H1 (cell line): Measurements from ENCODE around the gene FAM8A1. TPM values are rescaled to one million over a fixed set of nuclear protein-coding genes. Genes with fewer than 3 reads are reported as not detected.

Experiments used
- CTCF ChIA-PET: fragments of 300-600 bp; sonication (Branson Sonifier 250); formaldehyde crosslinking; loops from one replicate; lab custom pipeline; 2021; ENCODE audit not compliant: partially characterized antibody; lab: Charles Lee
- POLR2A ChIA-PET: fragments of 300-600 bp; sonication (Branson Sonifier 250); formaldehyde crosslinking; loops from one replicate; lab custom pipeline; 2021; ENCODE audit warnings: inconsistent platforms; ENCODE audit not compliant: partially characterized antibody; lab: Charles Lee
- DNase-seq, 2 experiments: peaks; one replicate each; pipeline versions ENCODE4 v3.0.0 to v3.0.0-alpha.2; 2010 to 2022; ENCODE audit warnings: low spot score in 2 of 2, low read depth in 1 of 2, mixed read lengths in 1 of 2
- FAIRE-seq: peaks from 2 replicates; lab custom pipeline; 2011; peaks lifted over from hg19 to GRCh38; lab: Jason Lieb, UNC
- H2AFZ ChIP-seq: 2 replicates; pipeline ENCODE4 v1.8.1; 2012; ENCODE audit warnings: low read length, inconsistent platforms
- H2AK5ac ChIP-seq: 2 replicates; pipeline ENCODE4 v1.6.1; 2013; ENCODE audit warnings: low read depth, low read length
- H2BK120ac ChIP-seq: replicated peaks from 2 replicates; pipeline ENCODE3; 2013; ENCODE audit warnings: low read depth, low read length, inconsistent platforms
- H2BK12ac ChIP-seq: 2 replicates; pipeline ENCODE4 v1.6.1; 2013; ENCODE audit warnings: low read depth, low read length
- H2BK15ac ChIP-seq: 2 replicates; pipeline ENCODE4 v1.6.1; 2013; ENCODE audit warnings: low read length
- H2BK20ac ChIP-seq: 2 replicates; pipeline ENCODE4 v1.6.1; 2013; ENCODE audit warnings: low read length
- H2BK5ac ChIP-seq: 2 replicates; pipeline ENCODE4 v1.6.1; 2013; ENCODE audit warnings: low read depth, low read length
- H3K14ac ChIP-seq: 2 replicates; pipeline ENCODE4 v1.6.1; 2013; ENCODE audit warnings: inconsistent platforms; ENCODE audit not compliant: insufficient read length
- H3K18ac ChIP-seq: 2 replicates; pipeline ENCODE4 v1.6.1; 2013; ENCODE audit warnings: low read length; ENCODE audit errors: extremely low read depth
- H3K23ac ChIP-seq: 2 replicates; pipeline ENCODE4 v1.6.1; 2013; ENCODE audit warnings: inconsistent platforms; ENCODE audit not compliant: insufficient read length
- H3K23me2 ChIP-seq: 2 replicates; pipeline ENCODE4 v1.6.1; 2013; ENCODE audit warnings: low read depth, low read length
- H3K27ac ChIP-seq: 2 replicates; pipeline ENCODE4 v1.6.1; 2011; ENCODE audit warnings: low read depth, low read length, inconsistent platforms
- H3K27me3 ChIP-seq, 4 experiments: replicated peaks in 1 of 4; 1 replicate in 1 of 4; 2 replicates in 3 of 4; pipeline versions ENCODE4 v1.6.1 to v1.8.1; 2011 to 2013; ENCODE audit warnings: low read length in 3 of 4, mild to moderate bottlenecking in 3 of 4, inconsistent platforms in 2 of 4, mixed read lengths in 2 of 4, moderate library complexity in 1 of 4; ENCODE audit not compliant: control insufficient read depth in 3 of 4, insufficient read depth in 3 of 4; ENCODE audit errors: extremely low read depth in 1 of 4
- H3K36me3 ChIP-seq, 4 experiments: 2 replicates each; pipeline versions ENCODE4 v1.6.1 to v1.8.1; 2011 to 2013; ENCODE audit warnings: mild to moderate bottlenecking in 4 of 4, low read length in 3 of 4, moderate library complexity in 2 of 4, control low read depth in 1 of 4, inconsistent platforms in 1 of 4; ENCODE audit not compliant: insufficient read depth in 4 of 4, control insufficient read depth in 2 of 4
- H3K4ac ChIP-seq: replicated peaks from 2 replicates; pipeline ENCODE3; 2013; ENCODE audit warnings: low read length, low read depth, mixed read lengths, inconsistent platforms; ENCODE audit not compliant: insufficient read length
- H3K4me1 ChIP-seq, 4 experiments: replicated peaks in 1 of 4; 1 replicate in 1 of 4; 2 replicates in 3 of 4; pipeline versions ENCODE4 v1.6.1 to v1.8.1; 2011 to 2013; ENCODE audit warnings: low read length in 3 of 4, inconsistent platforms in 2 of 4, mixed read lengths in 1 of 4; ENCODE audit not compliant: insufficient read depth in 4 of 4, control insufficient read depth in 3 of 4
- H3K4me2 ChIP-seq, 2 experiments: 2 replicates each; pipeline versions ENCODE4 v1.6.1 to v1.8.1; 2011 to 2013; ENCODE audit warnings: low read depth in 2 of 2, low read length in 2 of 2, control low read depth in 1 of 2, inconsistent platforms in 1 of 2, mild to moderate bottlenecking in 1 of 2; ENCODE audit not compliant: insufficient read depth in 1 of 2
- H3K4me3 ChIP-seq, 4 experiments: fragments of 200-600, 300-600 bp in 1 of 4; sonication (generic), shearing (Covaris generic), sonication (Bioruptor Twin) in 1 of 4; 2 replicates each; pipeline versions ENCODE4 v1.5.1 to v1.8.1; 2011 to 2016; ENCODE audit warnings: low read length in 4 of 4, low read depth in 3 of 4, control low read depth in 2 of 4, inconsistent platforms in 2 of 4, mild to moderate bottlenecking in 2 of 4, mixed read lengths in 1 of 4, moderate library complexity in 1 of 4; ENCODE audit not compliant: insufficient read depth in 2 of 4; ENCODE audit errors: extremely low read depth in 1 of 4
- H3K56ac ChIP-seq: replicated peaks from 2 replicates; pipeline ENCODE3; 2013; ENCODE audit warnings: low read depth, mild to moderate bottlenecking, mixed read lengths, low read length, inconsistent platforms; ENCODE audit not compliant: insufficient read length
- H3K79me1 ChIP-seq: 2 replicates; pipeline ENCODE4 v1.6.1; 2013; ENCODE audit warnings: low read depth, low read length, control low read depth
- H3K79me2 ChIP-seq, 2 experiments: 2 replicates each; pipeline versions ENCODE4 v1.6.1 to v1.8.1; 2012 to 2013; ENCODE audit warnings: low read length in 2 of 2, mild to moderate bottlenecking in 2 of 2, inconsistent platforms in 1 of 2; ENCODE audit not compliant: insufficient read depth in 2 of 2, control insufficient read depth in 1 of 2
- H3K9ac ChIP-seq, 4 experiments: replicated peaks in 1 of 4; 1 replicate in 1 of 4; 2 replicates in 3 of 4; pipeline versions ENCODE4 v1.6.1 to v1.8.1; 2011 to 2013; ENCODE audit warnings: low read depth in 3 of 4, low read length in 3 of 4, control low read depth in 2 of 4, mild to moderate bottlenecking in 2 of 4, moderate library complexity in 2 of 4, inconsistent platforms in 1 of 4; ENCODE audit errors: extremely low read depth in 1 of 4
- H3K9me3 ChIP-seq, 2 experiments: 2 replicates each; pipeline versions ENCODE4 v1.6.1 to v1.8.1; 2012 to 2013; ENCODE audit warnings: mild to moderate bottlenecking in 2 of 2, moderate library complexity in 2 of 2, control low read depth in 1 of 2, inconsistent platforms in 1 of 2, low read depth in 1 of 2, low read length in 1 of 2, mixed read lengths in 1 of 2; ENCODE audit not compliant: insufficient read depth in 2 of 2
- H4K20me1 ChIP-seq, 2 experiments: replicated peaks in 1 of 2; 2 replicates each; pipeline versions ENCODE3 to v1.8.1; 2011 to 2013; ENCODE audit warnings: inconsistent platforms in 2 of 2, low read length in 2 of 2, mild to moderate bottlenecking in 1 of 2; ENCODE audit not compliant: insufficient read depth in 2 of 2, control insufficient read depth in 1 of 2
- H4K5ac ChIP-seq: 2 replicates; pipeline ENCODE4 v1.6.1; 2013; ENCODE audit warnings: low read length, low read depth, mixed read lengths, inconsistent platforms; ENCODE audit not compliant: insufficient read length
- H4K8ac ChIP-seq: 2 replicates; pipeline ENCODE4 v1.8.0; 2013; ENCODE audit warnings: mild to moderate bottlenecking, moderate library complexity, low read length, inconsistent platforms; ENCODE audit not compliant: insufficient read depth; ENCODE audit errors: extremely low read depth
- H4K91ac ChIP-seq: replicated peaks from 2 replicates; pipeline ENCODE3; 2013; ENCODE audit warnings: low read length, mixed read lengths, inconsistent platforms; ENCODE audit not compliant: insufficient read length
- BCL11A ChIP-seq, 2 experiments: IDR thresholded peaks; one replicate each; pipeline ENCODE4 v1.6.1; 2011; ENCODE audit warnings: low read depth in 2 of 2, low read length in 2 of 2, mild to moderate bottlenecking in 2 of 2
- PHF8 ChIP-seq: fragments of 200-600 bp; sonication (generic); conservative IDR thresholded peaks from 2 replicates; pipeline ENCODE4 v1.7.1; 2012; ENCODE audit warnings: low read depth, mild to moderate bottlenecking, inconsistent platforms, low read length, moderate library complexity
- TBP ChIP-seq: IDR thresholded peaks from 2 replicates; pipeline ENCODE4 v1.6.1; 2011; ENCODE audit warnings: low read depth, low read length, improper control_type of control experiment
- WGBS, 2 experiments: shearing (Covaris generic) in 1 of 2; methylation state at CpG; one replicate each; pipeline versions ENCODE4 v1.1.6 to v1.1.7; 2013 to 2015; ENCODE audit warnings: low lambda C conversion rate in 2 of 2, mixed read lengths in 2 of 2, inconsistent platforms in 1 of 2, low coverage in 1 of 2, missing lambda C conversion rate in 1 of 2; ENCODE audit not compliant: insufficient replicate concordance in 2 of 2, insufficient coverage in 1 of 2, insufficient read length in 1 of 2; ENCODE audit errors: extremely low coverage in 1 of 2, missing lambda C conversion rate in 1 of 2; 5-methylcytosine and 5-hydroxymethylcytosine counted together
- long read RNA-seq, 2 experiments: library from RNA in 1 of 2; library from capped mRNA in 1 of 2; stranded (forward); transcript quantifications; one replicate each; pipeline ENCODE4 v2.0.0, GENCODE V29; 2021; ENCODE audit warnings: inconsistent platforms in 1 of 2
- polyA minus RNA-seq, 3 experiments: library from RNA; depleted of rRNA, polyadenylated mRNA; stranded (reverse); fragments of >200 nt; gene quantifications; 1 replicate in 2 of 3; 2 replicates in 1 of 3; pipeline ENCODE4 v1.2.3, GENCODE V29; 2011
- polyA plus RNA-seq, 7 experiments: library from polyadenylated mRNA; depleted of rRNA in 3 of 7; stranded (reverse) in 5 of 7; unstranded in 2 of 7; fragments of >200 nt in 5 of 7; fragments of 200-250 nt in 2 of 7; gene quantifications; 1 replicate in 5 of 7; 2 replicates in 1 of 7; 4 replicates in 1 of 7; pipeline versions ENCODE4 v1.2.1 to v1.2.3, GENCODE V29; 2011 to 2013; ENCODE audit warnings: missing spikeins in 2 of 7, mixed read lengths in 2 of 7
- total RNA-seq: library from RNA; stranded (reverse); fragmentation: NEBNext Ultra II Directional; extraction: Animal tissue kit (Norgen Biotek cat#: 25700); gene quantifications from 2 replicates; pipeline ENCODE4 v1.2.1, GENCODE V29; 2021
- TF ChIP-seq, protein P1 (sequence below), 3 experiments: IDR thresholded peaks; 1 replicate in 2 of 3; 2 replicates in 1 of 3; pipeline versions ENCODE4 v1.5.1 to v1.6.1; 2011; ENCODE audit warnings: low read length in 3 of 3, mild to moderate bottlenecking in 3 of 3, inconsistent platforms in 2 of 3, low read depth in 1 of 3, moderate library complexity in 1 of 3; ENCODE audit not compliant: insufficient read depth in 1 of 3; ENCODE audit errors: control extremely low read depth in 1 of 3

FAM8A1 gene, protein sequence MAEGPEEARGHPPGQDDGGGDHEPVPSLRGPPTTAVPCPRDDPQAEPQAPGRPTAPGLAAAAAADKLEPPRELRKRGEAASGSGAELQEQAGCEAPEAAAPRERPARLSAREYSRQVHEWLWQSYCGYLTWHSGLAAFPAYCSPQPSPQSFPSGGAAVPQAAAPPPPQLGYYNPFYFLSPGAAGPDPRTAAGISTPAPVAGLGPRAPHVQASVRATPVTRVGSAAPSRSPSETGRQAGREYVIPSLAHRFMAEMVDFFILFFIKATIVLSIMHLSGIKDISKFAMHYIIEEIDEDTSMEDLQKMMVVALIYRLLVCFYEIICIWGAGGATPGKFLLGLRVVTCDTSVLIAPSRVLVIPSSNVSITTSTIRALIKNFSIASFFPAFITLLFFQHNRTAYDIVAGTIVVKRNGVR
- total RNA-seq (8.8 and 9.2 TPM in 2 replicates), polyA plus RNA-seq (2011; rRNA removed) (2.3 and 3.4 TPM in 2 replicates), polyA minus RNA-seq (2011; rRNA and poly(A)+ RNA removed) (2.3 and 4.2 TPM in 2 replicates)
- polyA plus RNA-seq (2011; cell fraction: cytosol; rRNA removed) = 3.8 TPM
- polyA plus RNA-seq (2011; cell fraction: nucleus; rRNA removed) = 2.0 TPM
- 2.7 to 5.3 TPM (median 3.2 TPM) in 4 replicates for polyA plus RNA-seq (2012, experiment 1 of 2)
- polyA plus RNA-seq (2012, experiment 2 of 2) = 0.66 TPM
- 8.1 TPM for polyA plus RNA-seq (2013, experiment 1 of 2)
- 9.0 TPM for polyA plus RNA-seq (2013, experiment 2 of 2)
- polyA minus RNA-seq (2011; cell fraction: cytosol; rRNA and poly(A)+ RNA removed) = 5.1 TPM
- 4.7 TPM for polyA minus RNA-seq (2011; cell fraction: nucleus; rRNA and poly(A)+ RNA removed)
- long read RNA-seq, experiment 1, full-length matches to known transcripts = 5 of 10 reads
- long read RNA-seq, experiment 1, partial matches to known transcripts = 1 of 10 reads
- long read RNA-seq, experiment 1, other reads (novel, unspliced or antisense) = 4 of 10 reads
- long read RNA-seq, experiment 2, partial matches to known transcripts = 0 of 1 reads
- long read RNA-seq, experiment 2, other reads (novel, unspliced or antisense) = 1 of 1 reads

DNA sequence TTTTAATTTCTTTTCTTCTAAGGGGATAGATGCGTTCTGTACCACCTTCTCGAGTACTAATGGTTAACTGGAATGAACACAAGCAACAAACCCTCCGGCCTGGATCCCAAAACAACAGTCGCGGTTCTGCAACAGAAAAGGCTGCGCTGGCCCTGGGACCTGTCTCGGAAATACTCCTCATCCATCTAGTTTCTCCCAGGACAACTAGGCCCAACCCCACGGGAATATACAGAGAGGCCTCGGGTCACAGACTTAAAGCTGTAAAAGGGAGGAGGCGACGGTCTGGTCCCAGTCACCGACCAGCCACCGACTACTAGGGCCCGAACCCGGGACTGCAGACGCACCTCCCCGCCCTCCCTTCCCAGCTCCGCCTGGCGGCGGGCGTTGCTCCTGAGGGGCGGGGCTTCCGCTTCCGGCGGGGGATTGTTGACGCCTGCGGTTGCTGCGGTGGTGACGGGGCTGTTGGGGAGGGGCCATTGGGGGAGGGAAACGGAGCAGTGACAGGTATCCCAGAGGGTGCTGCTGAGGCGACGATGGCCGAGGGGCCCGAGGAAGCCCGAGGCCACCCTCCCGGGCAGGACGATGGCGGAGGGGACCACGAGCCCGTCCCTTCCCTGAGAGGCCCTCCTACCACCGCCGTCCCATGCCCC lies at the start of gene FAM8A1:
Gene FAM8A1 (plus strand): TSS at position 426 of the 650 bp plus-strand sequence. CDS start 108 bp downstream, at position 534.
- H3K18ac ChIP-seq = peak within 1 kb of the TSS; percentile 72; the same call in 1 of the 2 replicates
- H2AFZ ChIP-seq = peak within 1 kb of the TSS; percentile 96
- H2BK5ac ChIP-seq = no peak within 1 kb of the TSS; the same call in 1 of the 2 replicates
- H3K4me2 ChIP-seq = peak within 1 kb of the TSS; percentile 74 to 76
- H2AK5ac ChIP-seq = no peak within 1 kb of the TSS
- peak within 1 kb of the TSS; percentile 53 to 95 (median 72) for H3K4me3 ChIP-seq
- H2BK15ac ChIP-seq = no peak within 1 kb of the TSS
- no peaks in the 10 kb centered on the region for H3K9me3 ChIP-seq
- ChIA-PET POLR2A (interaction anchor here (0.6 to 3.2 kb wide), 11 partner anchors 10 to 205 kb away, joined by 3 to 14 read pairs (median 3); partner anchors contain the start of gene NUP153), CTCF (interaction anchor here (0.6 to 2.8 kb wide), 7 partner anchors 9 to 449 kb away, joined by 3 to 15 read pairs (median 4); no protein-coding TSS in a partner anchor)
- H4K91ac ChIP-seq = no peak within 1 kb of the TSS
- no peak within 1 kb of the TSS for H2BK12ac ChIP-seq
- no peak within 1 kb of the TSS for H3K4ac ChIP-seq
- no peak within 1 kb of the TSS for H2BK120ac ChIP-seq
- no peak for FAIRE-seq
- H4K8ac ChIP-seq = peak within 1 kb of the TSS; percentile 9; the same call in 1 of the 2 replicates
- no peak within 1 kb of the TSS for H4K5ac ChIP-seq
- peak within 1 kb of the TSS; percentile 46; the same call in 1 of the 2 replicates for H3K27ac ChIP-seq
- no peak within 1 kb of the TSS for H2BK20ac ChIP-seq
- peaks cover 6% of the 10 kb centered on the region; the same call in 1 of the 2 replicates for H3K23me2 ChIP-seq
- peak; percentile 90 to 96 for DNase-seq
- WGBS, 2 experiments = 24% methylated on average over 25 of the region's 42 CpGs; no CpG with 5 or more reads in 1 of the 2 experiments
- H3K79me2 ChIP-seq = no peaks in the 10 kb centered on the region
- no peaks in the 10 kb centered on the region for H3K36me3 ChIP-seq
- H3K9ac ChIP-seq = peak within 1 kb of the TSS; percentile 0 to 70 (median 66); a peak in 6 of 7 replicates
- H3K4me1 ChIP-seq = 0 out of 7 replicates have a peak, but pooled peaks cover 0 to 4% (median under 1%) of the 10 kb centered on the region in 4 experiments
- H3K23ac ChIP-seq = no peak within 1 kb of the TSS
- H3K56ac ChIP-seq = peak within 1 kb of the TSS; percentile 61
- no peaks in the 10 kb centered on the region for H3K79me1 ChIP-seq
- no peaks in the 10 kb centered on the region for H3K27me3 ChIP-seq
- H4K20me1 ChIP-seq = no peaks in the 10 kb centered on the region
- no peak within 1 kb of the TSS for H3K14ac ChIP-seq
- TF ChIP-seq BCL11A (IDR thresholded peaks at IDR 0.05; ENCODE audit: low read depth in 2 of 2, low read length in 2 of 2) (no peak), TBP (0 out of 2 replicates have a peak, but pooled peaks have one; percentile 43), PHF8 (peak; percentile 66)
- TF ChIP-seq, protein P1, sequence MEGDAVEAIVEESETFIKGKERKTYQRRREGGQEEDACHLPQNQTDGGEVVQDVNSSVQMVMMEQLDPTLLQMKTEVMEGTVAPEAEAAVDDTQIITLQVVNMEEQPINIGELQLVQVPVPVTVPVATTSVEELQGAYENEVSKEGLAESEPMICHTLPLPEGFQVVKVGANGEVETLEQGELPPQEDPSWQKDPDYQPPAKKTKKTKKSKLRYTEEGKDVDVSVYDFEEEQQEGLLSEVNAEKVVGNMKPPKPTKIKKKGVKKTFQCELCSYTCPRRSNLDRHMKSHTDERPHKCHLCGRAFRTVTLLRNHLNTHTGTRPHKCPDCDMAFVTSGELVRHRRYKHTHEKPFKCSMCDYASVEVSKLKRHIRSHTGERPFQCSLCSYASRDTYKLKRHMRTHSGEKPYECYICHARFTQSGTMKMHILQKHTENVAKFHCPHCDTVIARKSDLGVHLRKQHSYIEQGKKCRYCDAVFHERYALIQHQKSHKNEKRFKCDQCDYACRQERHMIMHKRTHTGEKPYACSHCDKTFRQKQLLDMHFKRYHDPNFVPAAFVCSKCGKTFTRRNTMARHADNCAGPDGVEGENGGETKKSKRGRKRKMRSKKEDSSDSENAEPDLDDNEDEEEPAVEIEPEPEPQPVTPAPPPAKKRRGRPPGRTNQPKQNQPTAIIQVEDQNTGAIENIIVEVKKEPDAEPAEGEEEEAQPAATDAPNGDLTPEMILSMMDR (IDR thresholded peaks at IDR 0.05; ENCODE audit: control extremely low read depth in 1 of 3, insufficient read depth in 1 of 3, low read depth in 1 of 3, low read length in 3 of 3) = peak; percentile 28 to 57 (median 51)
